DOHH2 (cell line): ENCODE data around the gene SLC66A3.

Experiments
- H3F3A ChIP-seq: fragments of 200-600 bp; sonication (generic), shearing (Covaris generic); 2 replicates; pipeline ENCODE4 v1.6.0; 2016; ENCODE audit warnings: antibody characterized with exemption, mild to moderate bottlenecking; ENCODE audit not compliant: control insufficient read depth, insufficient read depth
- H3K27ac ChIP-seq: fragments of 200-600 bp; sonication (generic); 2 replicates; pipeline ENCODE4 v1.5.1; 2014; ENCODE audit warnings: low read depth, mild to moderate bottlenecking, low read length, moderate library complexity
- H3K27me3 ChIP-seq: fragments of 200-600 bp; sonication (generic); 2 replicates; pipeline ENCODE4 v1.6.1; 2014; ENCODE audit warnings: mild to moderate bottlenecking, low read length, mixed read lengths; ENCODE audit not compliant: control insufficient read depth
- H3K36me3 ChIP-seq: fragments of 200-600 bp; sonication (generic); 2 replicates; pipeline ENCODE4 v1.6.1; 2014; ENCODE audit warnings: mild to moderate bottlenecking, low read length, moderate library complexity, mixed read lengths; ENCODE audit not compliant: control insufficient read depth
- H3K4me1 ChIP-seq: fragments of 200-600 bp; sonication (generic); 2 replicates; pipeline ENCODE4 v1.6.1; 2014; ENCODE audit warnings: mild to moderate bottlenecking, low read length, mixed read lengths; ENCODE audit not compliant: control insufficient read depth
- H3K4me2 ChIP-seq: fragments of 200-600 bp; sonication (generic); 2 replicates; pipeline ENCODE4 v1.6.0; 2014; ENCODE audit warnings: mild to moderate bottlenecking, low read length, moderate library complexity
- H3K4me3 ChIP-seq: fragments of 200-600 bp; sonication (generic); 2 replicates; pipeline ENCODE4 v1.5.1; 2014; ENCODE audit warnings: mild to moderate bottlenecking, low read length, mixed read lengths
- H3K79me2 ChIP-seq: fragments of 200-600 bp; sonication (generic); 2 replicates; pipeline ENCODE4 v1.6.1; 2014; ENCODE audit warnings: mild to moderate bottlenecking, low read length, mixed read lengths; ENCODE audit not compliant: control insufficient read depth
- H3K9me2 ChIP-seq: fragments of 200-600 bp; sonication (generic); replicated peaks from 2 replicates; pipeline ENCODE4 v1.6.1; 2014; ENCODE audit warnings: mild to moderate bottlenecking, low read length, mixed read lengths; ENCODE audit not compliant: control insufficient read depth
- H3K9me3 ChIP-seq: fragments of 200-600 bp; sonication (generic); 2 replicates; pipeline ENCODE4 v1.6.1; 2014; ENCODE audit warnings: antibody characterized with exemption, low read length, mixed read lengths; ENCODE audit not compliant: control insufficient read depth, insufficient read depth
- H4K20me1 ChIP-seq: fragments of 200-600 bp; sonication (generic); 2 replicates; pipeline ENCODE4 v1.6.0; 2014; ENCODE audit warnings: low read depth, mild to moderate bottlenecking, antibody characterized with exemption, low read length, moderate library complexity; ENCODE audit not compliant: control insufficient read depth, insufficient read depth
- EZH2phosphoT487 ChIP-seq: fragments of 200-600 bp; sonication (generic); IDR thresholded peaks from 2 replicates; pipeline ENCODE4 v1.6.1; 2017; ENCODE audit warnings: borderline replicate concordance, mild to moderate bottlenecking, antibody characterized with exemption, low read length, moderate library complexity, mixed read lengths
- TF ChIP-seq, protein P1 (sequence below): fragments of 200-600 bp; sonication (generic); IDR thresholded peaks from one replicate; pipeline ENCODE4 v1.5.1; 2014; ENCODE audit warnings: antibody characterized with exemption, mild to moderate bottlenecking, low read depth, low read length; ENCODE audit not compliant: poor library complexity, severe bottlenecking

Gene SLC66A3

DNA sequence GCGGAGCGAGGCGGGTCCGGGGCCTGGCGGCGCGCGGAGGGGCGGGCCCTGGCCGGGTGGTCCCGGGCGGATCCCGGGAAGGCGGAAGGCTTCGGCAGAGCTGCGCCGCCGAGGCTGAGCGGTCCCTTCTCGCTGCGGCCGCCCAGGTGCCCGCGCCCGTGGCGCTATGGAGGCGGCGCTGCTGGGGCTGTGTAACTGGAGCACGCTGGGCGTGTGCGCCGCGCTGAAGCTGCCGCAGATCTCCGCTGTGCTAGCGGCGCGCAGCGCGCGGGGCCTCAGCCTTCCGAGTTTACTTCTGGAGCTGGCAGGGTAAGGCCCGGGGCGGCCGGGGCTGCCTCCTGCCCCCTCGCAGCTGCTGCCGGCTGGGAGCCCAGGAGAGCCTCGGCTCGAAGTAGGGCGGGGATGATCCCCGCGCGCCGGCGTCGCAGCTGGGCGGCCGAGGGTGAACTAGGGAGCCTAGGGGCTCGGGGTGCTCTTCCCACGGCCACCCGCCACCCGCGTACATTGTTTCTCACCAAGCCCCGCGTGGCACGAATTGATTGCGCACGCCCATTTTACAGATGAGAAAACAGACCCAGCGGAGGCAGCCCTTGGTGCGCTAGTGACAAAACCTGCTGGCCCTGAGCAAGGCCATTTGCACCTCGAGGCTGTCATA, at the start of gene SLC66A3:
Gene SLC66A3, plus strand, starts transcription at position 87 of the 655 bp plus-strand sequence. Its CDS starts 80 bp downstream, at position 167.
- no peaks in the 10 kb centered on the region for H4K20me1 ChIP-seq
- H3K4me2 ChIP-seq = peak within 1 kb of the TSS; percentile 100
- no peaks in the 10 kb centered on the region for H3K79me2 ChIP-seq
- H3K27ac ChIP-seq = peak within 1 kb of the TSS; percentile 28; the same call in 1 of the 2 replicates
- no peaks in the 10 kb centered on the region for H3K9me2 ChIP-seq
- peaks cover 2% of the 10 kb centered on the region; the same call in 1 of the 2 replicates for H3K27me3 ChIP-seq
- H3K4me3 ChIP-seq = peak within 1 kb of the TSS; percentile 87
- H3K4me1 ChIP-seq = peaks cover 15% of the 10 kb centered on the region
- no peak for TF ChIP-seq EZH2phosphoT487
- TF ChIP-seq, protein P1, sequence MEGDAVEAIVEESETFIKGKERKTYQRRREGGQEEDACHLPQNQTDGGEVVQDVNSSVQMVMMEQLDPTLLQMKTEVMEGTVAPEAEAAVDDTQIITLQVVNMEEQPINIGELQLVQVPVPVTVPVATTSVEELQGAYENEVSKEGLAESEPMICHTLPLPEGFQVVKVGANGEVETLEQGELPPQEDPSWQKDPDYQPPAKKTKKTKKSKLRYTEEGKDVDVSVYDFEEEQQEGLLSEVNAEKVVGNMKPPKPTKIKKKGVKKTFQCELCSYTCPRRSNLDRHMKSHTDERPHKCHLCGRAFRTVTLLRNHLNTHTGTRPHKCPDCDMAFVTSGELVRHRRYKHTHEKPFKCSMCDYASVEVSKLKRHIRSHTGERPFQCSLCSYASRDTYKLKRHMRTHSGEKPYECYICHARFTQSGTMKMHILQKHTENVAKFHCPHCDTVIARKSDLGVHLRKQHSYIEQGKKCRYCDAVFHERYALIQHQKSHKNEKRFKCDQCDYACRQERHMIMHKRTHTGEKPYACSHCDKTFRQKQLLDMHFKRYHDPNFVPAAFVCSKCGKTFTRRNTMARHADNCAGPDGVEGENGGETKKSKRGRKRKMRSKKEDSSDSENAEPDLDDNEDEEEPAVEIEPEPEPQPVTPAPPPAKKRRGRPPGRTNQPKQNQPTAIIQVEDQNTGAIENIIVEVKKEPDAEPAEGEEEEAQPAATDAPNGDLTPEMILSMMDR = no peak
- no peaks in the 10 kb centered on the region for H3K9me3 ChIP-seq
- no peaks in the 10 kb centered on the region for H3F3A ChIP-seq
- H3K36me3 ChIP-seq = no peaks in the 10 kb centered on the region

GRCh38 chr2:11109002-11109401, 46.3 kb upstream of the SLC66A3 start:
- H3K4me3 ChIP-seq = no peak overlapping the region
- TF ChIP-seq, protein P1 = no peak
- TF ChIP-seq EZH2phosphoT487 = no peak
- H3K79me2 ChIP-seq = no peaks in the 10 kb centered on the region
- no peaks in the 10 kb centered on the region for H3K9me3 ChIP-seq
- no peak overlapping the region for H3K27ac ChIP-seq
- H3K4me2 ChIP-seq = no peak overlapping the region
- H4K20me1 ChIP-seq = no peaks in the 10 kb centered on the region
- no peaks in the 10 kb centered on the region for H3K27me3 ChIP-seq
- H3K9me2 ChIP-seq = no peaks in the 10 kb centered on the region
- no peaks in the 10 kb centered on the region for H3K36me3 ChIP-seq
- no peaks in the 10 kb centered on the region for H3F3A ChIP-seq
- no peaks in the 10 kb centered on the region for H3K4me1 ChIP-seq

DNA sequence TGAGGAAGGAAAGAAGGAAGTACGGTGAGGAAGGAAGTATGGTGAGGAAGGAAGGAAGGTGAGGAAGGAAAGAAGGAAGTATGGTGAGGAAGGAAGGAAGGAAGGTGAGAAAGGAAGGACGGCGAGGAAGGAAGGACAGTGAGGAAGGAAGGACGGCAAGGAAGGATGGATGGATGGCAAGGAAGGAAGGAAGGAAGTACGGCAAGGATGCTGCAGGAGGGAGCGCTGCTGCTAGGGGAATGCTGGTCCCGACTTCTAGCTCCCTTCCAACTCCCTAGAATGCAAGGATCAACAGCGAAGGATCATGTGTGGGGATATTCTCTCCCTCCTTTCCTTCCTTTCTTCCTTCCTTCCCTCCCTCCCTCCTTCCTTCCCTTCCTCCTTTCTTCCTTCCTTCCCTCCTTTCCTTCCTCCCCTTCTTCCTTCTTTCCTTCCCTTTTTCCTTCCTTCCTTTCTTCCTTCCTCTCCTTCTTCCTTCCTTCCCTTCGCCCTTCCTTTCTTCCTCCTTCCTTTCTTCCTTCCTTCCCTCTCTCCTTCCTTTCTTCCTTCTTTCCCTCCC, 42.3 kb upstream of the SLC66A3 start:
- H4K20me1 ChIP-seq = no peaks in the 10 kb centered on the region
- no peak overlapping the region for H3K4me2 ChIP-seq
- no peak overlapping the region for H3K27ac ChIP-seq

More for the DNA sequence above, 42.3 kb upstream of the SLC66A3 start:
- no peaks in the 10 kb centered on the region for H3K27me3 ChIP-seq
- H3K36me3 ChIP-seq = no peaks in the 10 kb centered on the region
- H3K79me2 ChIP-seq = no peaks in the 10 kb centered on the region
- H3K4me3 ChIP-seq = no peak overlapping the region
- H3K4me1 ChIP-seq = no peaks in the 10 kb centered on the region
- no peaks in the 10 kb centered on the region for H3K9me2 ChIP-seq
- TF ChIP-seq EZH2phosphoT487 = no peak
- TF ChIP-seq, protein P1 = no peak
- no peaks in the 10 kb centered on the region for H3F3A ChIP-seq
- H3K9me3 ChIP-seq = no peaks in the 10 kb centered on the region
